ENCODE measurements around the gene CHST9. TPM values are rescaled to one million over a fixed set of nuclear protein-coding genes. Genes with fewer than 3 reads are reported as not detected.

The CHST9 gene
- polyA plus RNA-seq, 1 donor from 2014 or later, result 0.32 TPM

GRCh38 chr18:27007880-27008279 lies 177.2 kb downstream of the CHST9 start:
- Histone ChIP-seq H3K9me2 (ENCODE audit: insufficient read depth, low read length) (no peaks in the 10 kb centered on the region), H3K4me3 (ENCODE audit: low read length) (no peak overlapping the region), H3K9me3 (ENCODE audit: low read length) (no peaks in the 10 kb centered on the region), H3K27me3 (ENCODE audit: insufficient read depth, low read depth, low read length) (no peaks in the 10 kb centered on the region), H3K36me3 (ENCODE audit: insufficient read depth, low read length) (no peaks in the 10 kb centered on the region), H4K20me1 (ENCODE audit: insufficient read depth) (no peaks in the 10 kb centered on the region), H3F3A (ENCODE audit: insufficient read depth, low read length, poor library complexity, severe bottlenecking) (no peaks in the 10 kb centered on the region), H3K9ac (ENCODE audit: low read length) (no peak overlapping the region), H3K79me2 (replicated peaks; ENCODE audit: insufficient read depth, low read length) (no peaks in the 10 kb centered on the region), H3K27ac (ENCODE audit: low read length) (no peak overlapping the region), H2AFZ (ENCODE audit: low read depth, low read length) (no peak overlapping the region), H3K4me2 (ENCODE audit: low read length) (no peak overlapping the region)
- TF ChIP-seq POLR2AphosphoS5 (IDR thresholded peaks at IDR 0.05), result no peak
- no peak for TF ChIP-seq SMC3 (conservative IDR thresholded peaks at IDR 0.05; ENCODE audit: poor library complexity)
- no peak for TF ChIP-seq MXI1 (conservative IDR thresholded peaks at IDR 0.05; ENCODE audit: poor library complexity, severe bottlenecking)

GRCh38 chr18:27005589-27005988 lies 179.5 kb downstream of the CHST9 start:
- Histone ChIP-seq H3K79me2 (replicated peaks; ENCODE audit: insufficient read depth, low read length) (no peaks in the 10 kb centered on the region), H3K36me3 (ENCODE audit: insufficient read depth, low read length) (no peaks in the 10 kb centered on the region), H3K9ac (ENCODE audit: low read length) (no peak overlapping the region), H2AFZ (ENCODE audit: low read depth, low read length) (no peak overlapping the region), H3K4me2 (ENCODE audit: low read length) (no peak overlapping the region), H3K9me3 (ENCODE audit: low read length) (no peaks in the 10 kb centered on the region), H3K27me3 (ENCODE audit: insufficient read depth, low read depth, low read length) (no peaks in the 10 kb centered on the region), H3F3A (ENCODE audit: insufficient read depth, low read length, poor library complexity, severe bottlenecking) (no peaks in the 10 kb centered on the region), H3K4me3 (ENCODE audit: low read length) (no peak overlapping the region), H4K20me1 (ENCODE audit: insufficient read depth) (no peaks in the 10 kb centered on the region), H3K27ac (ENCODE audit: low read length) (no peak overlapping the region), H3K9me2 (ENCODE audit: insufficient read depth, low read length) (no peaks in the 10 kb centered on the region)
- TF ChIP-seq RAD21 (conservative IDR thresholded peaks at IDR 0.05) (peak; percentile 10), MXI1 (conservative IDR thresholded peaks at IDR 0.05; ENCODE audit: poor library complexity, severe bottlenecking) (no peak), EZH2 (IDR thresholded peaks at IDR 0.05; ENCODE audit: borderline replicate concordance, insufficient read depth, low read length, poor library complexity, severe bottlenecking) (no peak), POLR2AphosphoS5 (IDR thresholded peaks at IDR 0.05) (no peak), TAF1 (IDR thresholded peaks at IDR 0.05; ENCODE audit: low read depth) (no peak), EP300 (conservative IDR thresholded peaks at IDR 0.05; ENCODE audit: poor library complexity, severe bottlenecking) (no peak), CTCF (IDR thresholded peaks at IDR 0.05; ENCODE audit: poor library complexity, severe bottlenecking) (peak; percentile 28), SMC3 (conservative IDR thresholded peaks at IDR 0.05; ENCODE audit: poor library complexity) (no peak)
- TF ChIP-seq, protein P1, sequence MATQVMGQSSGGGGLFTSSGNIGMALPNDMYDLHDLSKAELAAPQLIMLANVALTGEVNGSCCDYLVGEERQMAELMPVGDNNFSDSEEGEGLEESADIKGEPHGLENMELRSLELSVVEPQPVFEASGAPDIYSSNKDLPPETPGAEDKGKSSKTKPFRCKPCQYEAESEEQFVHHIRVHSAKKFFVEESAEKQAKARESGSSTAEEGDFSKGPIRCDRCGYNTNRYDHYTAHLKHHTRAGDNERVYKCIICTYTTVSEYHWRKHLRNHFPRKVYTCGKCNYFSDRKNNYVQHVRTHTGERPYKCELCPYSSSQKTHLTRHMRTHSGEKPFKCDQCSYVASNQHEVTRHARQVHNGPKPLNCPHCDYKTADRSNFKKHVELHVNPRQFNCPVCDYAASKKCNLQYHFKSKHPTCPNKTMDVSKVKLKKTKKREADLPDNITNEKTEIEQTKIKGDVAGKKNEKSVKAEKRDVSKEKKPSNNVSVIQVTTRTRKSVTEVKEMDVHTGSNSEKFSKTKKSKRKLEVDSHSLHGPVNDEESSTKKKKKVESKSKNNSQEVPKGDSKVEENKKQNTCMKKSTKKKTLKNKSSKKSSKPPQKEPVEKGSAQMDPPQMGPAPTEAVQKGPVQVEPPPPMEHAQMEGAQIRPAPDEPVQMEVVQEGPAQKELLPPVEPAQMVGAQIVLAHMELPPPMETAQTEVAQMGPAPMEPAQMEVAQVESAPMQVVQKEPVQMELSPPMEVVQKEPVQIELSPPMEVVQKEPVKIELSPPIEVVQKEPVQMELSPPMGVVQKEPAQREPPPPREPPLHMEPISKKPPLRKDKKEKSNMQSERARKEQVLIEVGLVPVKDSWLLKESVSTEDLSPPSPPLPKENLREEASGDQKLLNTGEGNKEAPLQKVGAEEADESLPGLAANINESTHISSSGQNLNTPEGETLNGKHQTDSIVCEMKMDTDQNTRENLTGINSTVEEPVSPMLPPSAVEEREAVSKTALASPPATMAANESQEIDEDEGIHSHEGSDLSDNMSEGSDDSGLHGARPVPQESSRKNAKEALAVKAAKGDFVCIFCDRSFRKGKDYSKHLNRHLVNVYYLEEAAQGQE (IDR thresholded peaks at IDR 0.05; ENCODE audit: borderline replicate concordance), result no peak

All from neural cell (in vitro differentiated cells).